GM19023 (cell line): ENCODE data around the gene H2BW1.
"Not testable (repeated sequence)": the region's sequence is repeated elsewhere in the genome, so short reads cannot be mapped to it uniquely, and the experiment has no call there.

Experiments used
- ATAC-seq: cut with Tn5 transposase; IDR thresholded peaks from one replicate; pipeline ENCODE4 v1.9.1; 2021; ENCODE audit warnings: mild to moderate bottlenecking, moderate library complexity; ENCODE audit not compliant: unreplicated experiment

Gene H2BW1

DNA sequence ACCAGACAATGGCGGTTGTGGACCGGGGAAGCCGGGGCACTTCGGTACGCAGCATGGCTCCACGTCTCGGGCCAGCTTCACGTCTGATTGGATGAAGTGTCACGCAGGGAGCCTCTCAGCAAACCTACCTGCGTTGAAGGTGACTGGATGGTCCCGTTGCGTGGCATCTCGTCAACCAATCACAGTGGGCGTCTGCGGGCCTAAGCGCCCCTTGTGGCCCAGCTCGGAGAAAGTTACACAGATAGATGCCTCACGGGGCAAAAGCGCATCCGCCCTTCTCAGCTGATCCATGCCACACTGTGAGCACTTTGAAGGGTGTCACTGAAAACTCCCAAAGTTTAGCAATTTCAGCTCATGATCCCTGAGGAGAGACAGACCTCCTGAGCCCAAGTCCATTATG, at the start of gene H2BW1:
Gene H2BW1, minus strand, starts transcription at position 103 of the 400 bp plus-strand sequence. CDS start 132 bp downstream, outside the sequence.
- ATAC-seq, result no peak

- not testable (repeated sequence) for ATAC-seq
These were observed 49.1 kb upstream of the H2BW1 start for GRCh38 chrX:104062636-104063035.

DNA sequence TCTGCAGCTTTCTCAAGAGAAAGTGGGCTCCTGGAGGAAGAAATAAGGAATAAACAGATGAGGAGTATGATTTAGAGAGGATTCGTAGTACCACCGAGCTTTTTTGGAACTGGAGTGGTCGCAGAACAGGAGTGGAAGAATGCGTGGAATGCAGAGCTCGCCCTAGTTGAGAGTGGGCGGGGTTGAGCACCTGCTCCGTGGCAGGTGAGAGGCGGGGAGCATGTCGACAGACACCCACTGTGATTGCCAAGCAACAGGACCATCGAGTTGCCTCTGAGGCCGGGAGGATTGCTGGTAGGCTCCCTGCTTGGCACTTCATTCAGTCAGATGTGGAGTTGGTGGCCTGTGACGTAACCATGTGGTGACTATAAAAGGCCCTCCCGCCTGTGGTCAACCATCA, 41.4 kb upstream of the H2BW1 start:
- ATAC-seq, result not testable (repeated sequence)

- no peak for ATAC-seq
These were observed 33.7 kb upstream of the H2BW1 start for GRCh38 chrX:104047171-104047570.

- no peak for ATAC-seq
These were observed 32.1 kb upstream of the H2BW1 start for GRCh38 chrX:104045642-104046041.

DNA sequence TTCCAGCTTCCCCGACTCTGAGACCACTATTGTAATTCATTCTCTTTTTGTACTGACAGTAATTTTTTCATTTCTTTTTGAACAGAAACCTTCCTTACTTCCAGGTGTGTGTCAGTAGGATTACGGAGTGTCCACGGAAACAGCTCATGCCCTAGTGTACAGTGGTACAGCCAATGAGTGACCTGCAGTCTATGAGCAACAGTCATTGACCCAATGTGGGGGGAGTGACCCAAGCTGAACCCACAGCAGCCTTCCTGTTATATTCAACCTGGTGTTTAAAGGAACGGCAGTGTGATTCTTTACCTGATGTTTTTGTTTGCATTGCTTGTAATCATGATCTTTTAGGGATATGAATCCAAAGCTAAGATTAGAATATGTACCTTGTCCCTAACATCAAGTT, 27.5 kb upstream of the H2BW1 start:
- no peak for ATAC-seq

GRCh38 chrX:104039689-104040505, 26.4 kb upstream of the H2BW1 start, which contains the start of gene H2BW2:
Gene H2BW2 (plus strand): TSS chrX:104039956. CDS start chrX:104039995, 39 bp downstream.
- ATAC-seq, result no peak

- ATAC-seq, result no peak
These were observed 4.6 kb upstream of the H2BW1 start for GRCh38 chrX:104018126-104018525.

GRCh38 chrX:104015576-104015975, 2.1 kb upstream of the H2BW1 start:
- not testable (repeated sequence) for ATAC-seq

- ATAC-seq, result no peak
These were observed 350 bp downstream of the H2BW1 start for GRCh38 chrX:104013158-104013557.

- no peak for ATAC-seq
These were observed 4.7 kb downstream of the H2BW1 start for GRCh38 chrX:104008831-104009230.

DNA sequence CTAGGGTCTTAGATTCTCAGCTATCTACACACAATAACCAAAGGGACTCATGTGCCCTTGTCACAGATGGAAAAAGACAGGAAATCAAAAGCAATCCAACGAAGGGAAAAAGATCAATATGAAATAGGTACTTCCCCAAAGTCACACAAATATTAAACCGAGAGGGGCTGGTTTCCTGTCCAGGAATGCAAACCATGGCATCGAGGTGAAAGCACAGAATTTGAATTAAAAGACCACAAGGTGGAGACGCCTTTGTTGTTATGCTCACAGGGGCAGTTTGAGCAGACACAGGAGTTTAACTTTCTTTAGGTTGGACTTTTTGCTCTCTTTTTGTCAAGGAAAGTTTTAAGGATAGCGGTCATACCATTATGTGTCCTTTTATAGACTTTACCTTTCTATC, 14.3 kb downstream of the H2BW1 start:
- peak; percentile 80 for ATAC-seq

DNA sequence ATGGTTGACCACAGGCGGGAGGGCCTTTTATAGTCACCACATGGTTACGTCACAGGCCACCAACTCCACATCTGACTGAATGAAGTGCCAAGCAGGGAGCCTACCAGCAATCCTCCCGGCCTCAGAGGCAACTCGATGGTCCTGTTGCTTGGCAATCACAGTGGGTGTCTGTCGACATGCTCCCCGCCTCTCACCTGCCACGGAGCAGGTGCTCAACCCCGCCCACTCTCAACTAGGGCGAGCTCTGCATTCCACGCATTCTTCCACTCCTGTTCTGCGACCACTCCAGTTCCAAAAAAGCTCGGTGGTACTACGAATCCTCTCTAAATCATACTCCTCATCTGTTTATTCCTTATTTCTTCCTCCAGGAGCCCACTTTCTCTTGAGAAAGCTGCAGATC, 30.0 kb downstream of the H2BW1 start:
- not testable (repeated sequence) for ATAC-seq

DNA sequence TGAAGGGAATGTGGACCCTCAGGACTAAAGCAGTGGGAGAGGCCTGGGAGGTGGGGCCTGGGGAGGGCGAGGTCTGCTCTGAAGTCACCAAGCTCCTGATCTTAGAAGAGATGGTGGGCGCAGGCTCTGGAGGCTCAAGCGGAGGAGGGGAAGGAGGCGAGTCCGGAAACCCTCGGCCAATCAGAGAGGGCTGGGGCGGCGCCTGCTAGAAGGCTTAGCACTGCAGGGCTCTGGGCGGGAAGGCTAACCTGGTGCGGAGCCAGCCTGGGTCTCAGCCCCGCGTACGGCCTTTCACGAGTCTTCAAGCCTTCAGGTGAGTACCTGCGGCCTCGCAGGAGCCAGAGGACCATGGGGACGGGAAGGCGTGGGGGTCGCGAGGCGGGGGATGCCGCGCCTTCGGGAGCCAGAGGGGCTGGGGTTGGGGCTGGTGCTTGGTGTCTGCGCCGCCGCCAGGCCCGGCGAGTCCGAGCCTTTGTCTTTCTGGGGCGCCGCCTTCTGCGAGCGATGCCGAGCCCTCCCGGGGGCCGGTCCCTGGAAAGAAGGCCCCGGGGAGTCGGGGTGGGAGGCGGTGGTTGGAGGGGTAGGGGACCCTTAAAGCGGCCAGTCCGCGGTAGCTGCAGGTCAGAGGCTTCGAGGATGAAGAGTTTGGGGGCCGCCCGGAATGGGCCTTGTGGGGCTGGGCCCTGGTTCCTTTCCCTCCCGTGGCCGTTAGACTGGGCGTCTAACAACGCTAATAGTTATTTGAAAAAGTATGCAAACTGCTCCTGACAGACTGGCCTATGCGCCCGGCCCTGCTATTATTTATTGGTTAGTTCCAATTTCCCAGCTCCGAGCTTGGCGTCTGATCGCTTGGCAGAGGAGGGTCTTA, 50.9 kb downstream of the H2BW1 start, which contains the start of gene TMSB15B:
Gene TMSB15B, plus strand, starts transcription at position 217 of the 868 bp plus-strand sequence.
- peak; percentile 98 for ATAC-seq
